ENCODE measurements around the gene ZNF140. TPM values are rescaled to one million over a fixed set of nuclear protein-coding genes. Genes with fewer than 3 reads are reported as not detected.
A peak's percentile ranks its signal among the peaks of the same experiment; 100 is the strongest.

The ZNF140 gene
- total RNA-seq, 6 donors from 2014 or later, result 3.9 to 15.2 (median 13.0) TPM

DNA sequence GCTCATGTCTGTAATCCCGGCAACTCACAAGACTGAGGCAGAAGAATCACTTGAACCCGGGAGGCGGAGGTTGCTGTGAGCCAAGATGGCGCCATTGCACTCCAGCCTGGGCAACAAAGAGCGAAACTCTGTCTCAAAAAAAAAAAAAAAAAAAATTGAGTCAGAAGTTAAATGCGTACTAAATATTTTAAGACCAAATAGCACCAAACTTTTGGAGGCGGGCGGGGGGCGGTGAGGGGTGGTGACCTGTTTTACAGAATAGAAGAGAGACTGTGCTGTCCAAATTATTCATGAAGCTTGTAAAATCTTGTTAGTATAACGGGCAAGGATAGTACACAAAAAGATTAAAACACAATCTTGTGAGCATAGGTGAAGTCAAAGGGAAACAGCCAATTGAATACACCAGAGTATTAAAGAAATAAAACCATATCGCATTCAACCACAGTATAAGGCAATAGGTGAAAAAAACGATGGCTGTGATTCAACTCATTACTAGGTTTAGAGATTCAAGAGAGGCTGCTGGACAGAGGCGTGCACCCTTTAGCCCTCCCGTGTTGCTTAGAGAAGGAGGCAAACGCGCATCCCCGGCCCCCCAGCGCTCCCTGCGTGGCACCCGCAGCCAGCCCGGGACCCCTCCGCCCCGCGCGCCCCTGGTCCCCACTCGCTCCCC, 48.8 kb downstream of the ZNF140 start:
- peak overlapping the region; percentile 62 to 92 (median 72) for H3K4me3 ChIP-seq
- 28 to 34% methylated on average over 19 to 24 of the region's 26 CpGs for WGBS, 2 donors
- ATAC-seq (ENCODE audit: low FRiP score in 2 of 2) (peak in 1 of 2 donors; percentile 26), DNase-seq (peak in 1 of 2 donors; percentile 30)
- peaks cover 0 to 24% (median 6%) of the 10 kb centered on the region in 4 donors for H3K36me3 ChIP-seq
- no peaks in the 10 kb centered on the region for H3K27me3 ChIP-seq
- H3K4me1 ChIP-seq, result peaks cover 0 to 7% (median 0%) of the 10 kb centered on the region in 4 donors
- peak overlapping the region; percentile 91 to 97 (median 92) for H3K27ac ChIP-seq
- no peak for TF ChIP-seq POLR2A (IDR thresholded peaks at IDR 0.05)
- no peak for TF ChIP-seq EP300 (IDR thresholded peaks at IDR 0.05)
- no peak for TF ChIP-seq POLR2AphosphoS5 (IDR thresholded peaks at IDR 0.05)
- TF ChIP-seq, protein P1, sequence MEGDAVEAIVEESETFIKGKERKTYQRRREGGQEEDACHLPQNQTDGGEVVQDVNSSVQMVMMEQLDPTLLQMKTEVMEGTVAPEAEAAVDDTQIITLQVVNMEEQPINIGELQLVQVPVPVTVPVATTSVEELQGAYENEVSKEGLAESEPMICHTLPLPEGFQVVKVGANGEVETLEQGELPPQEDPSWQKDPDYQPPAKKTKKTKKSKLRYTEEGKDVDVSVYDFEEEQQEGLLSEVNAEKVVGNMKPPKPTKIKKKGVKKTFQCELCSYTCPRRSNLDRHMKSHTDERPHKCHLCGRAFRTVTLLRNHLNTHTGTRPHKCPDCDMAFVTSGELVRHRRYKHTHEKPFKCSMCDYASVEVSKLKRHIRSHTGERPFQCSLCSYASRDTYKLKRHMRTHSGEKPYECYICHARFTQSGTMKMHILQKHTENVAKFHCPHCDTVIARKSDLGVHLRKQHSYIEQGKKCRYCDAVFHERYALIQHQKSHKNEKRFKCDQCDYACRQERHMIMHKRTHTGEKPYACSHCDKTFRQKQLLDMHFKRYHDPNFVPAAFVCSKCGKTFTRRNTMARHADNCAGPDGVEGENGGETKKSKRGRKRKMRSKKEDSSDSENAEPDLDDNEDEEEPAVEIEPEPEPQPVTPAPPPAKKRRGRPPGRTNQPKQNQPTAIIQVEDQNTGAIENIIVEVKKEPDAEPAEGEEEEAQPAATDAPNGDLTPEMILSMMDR (IDR thresholded peaks at IDR 0.05), result no peak
- peaks cover 32 to 69% (median 66%) of the 10 kb centered on the region in 4 donors for H3K9me3 ChIP-seq

DNA sequence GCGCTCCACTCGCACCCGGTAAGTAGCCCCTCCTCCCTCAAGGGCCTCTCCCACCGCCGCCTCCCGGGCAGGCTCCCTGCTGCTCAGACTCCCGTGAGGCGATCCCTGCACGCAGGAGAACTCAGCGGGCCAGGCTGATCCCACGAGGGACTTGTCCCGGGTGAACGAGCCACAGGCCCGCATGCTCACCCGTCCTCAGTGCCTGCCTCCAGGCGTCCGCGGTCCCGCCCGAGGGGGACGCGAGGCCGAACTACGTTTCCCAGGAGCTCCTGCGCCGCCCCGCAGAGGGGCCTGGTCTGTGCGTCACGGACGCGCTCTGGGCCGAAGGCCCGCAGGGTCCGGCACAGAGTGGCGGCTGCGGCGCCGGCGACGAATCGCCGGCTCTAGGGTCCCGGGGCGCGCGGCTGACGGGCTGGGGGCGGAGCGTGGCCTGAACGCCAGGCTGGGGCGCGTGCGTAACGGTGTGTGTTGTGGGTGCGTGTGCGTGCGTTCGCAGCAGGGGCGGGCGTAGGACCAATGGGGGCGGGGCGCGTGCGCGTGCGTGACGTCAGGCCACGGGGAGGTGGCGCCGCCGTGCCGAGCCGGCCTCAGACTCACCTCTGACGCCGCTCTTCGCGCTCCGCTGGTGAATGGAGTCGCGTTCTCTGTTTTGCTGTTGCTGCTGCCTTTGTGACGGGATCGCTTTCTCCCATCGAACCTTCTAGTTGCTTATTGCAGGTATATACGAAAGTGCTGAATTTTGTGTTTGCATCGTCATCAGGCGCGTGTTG, 49.5 kb downstream of the ZNF140 start, which contains the start of the genes ZNF10 and ZNF891:
TSS of gene ZNF10 (plus strand) at position 590 of the 770 bp plus-strand sequence. CDS start 13,866 bp downstream, outside the sequence.
TSS of gene ZNF891 (minus strand) at position 237 of the 770 bp plus-strand sequence. CDS start 8,356 bp downstream, outside the sequence.
- ATAC-seq (ENCODE audit: low FRiP score in 2 of 2) (peak; percentile 99), DNase-seq (peak; percentile 95 to 100)
- peak within 1 kb of the TSS; percentile 91 to 97 (median 92) for H3K27ac ChIP-seq
- peaks cover 2 to 26% (median 10%) of the 10 kb centered on the region in 4 donors for H3K36me3 ChIP-seq
- peak within 1 kb of the TSS; percentile 62 to 92 (median 72) for H3K4me3 ChIP-seq
- TF ChIP-seq POLR2A (IDR thresholded peaks at IDR 0.05), result peak in 3 of 4 donors; percentile 78 to 86 (median 79)
- peak in 1 of 4 donors; percentile 61 for TF ChIP-seq EP300 (IDR thresholded peaks at IDR 0.05)
- peak; percentile 62 to 92 for TF ChIP-seq POLR2AphosphoS5 (IDR thresholded peaks at IDR 0.05)
- TF ChIP-seq, protein P1 (IDR thresholded peaks at IDR 0.05), result peak in 2 of 6 experiments; percentile 5 to 13
- H3K9me3 ChIP-seq, result peaks cover 29 to 69% (median 65%) of the 10 kb centered on the region in 4 donors
- WGBS, 2 donors, result 1% methylated on average over 28 to 30 of the region's 87 CpGs
- H3K4me1 ChIP-seq, result peaks cover 0 to 7% (median 0%) of the 10 kb centered on the region in 4 donors
- H3K27me3 ChIP-seq, result no peaks in the 10 kb centered on the region

DNA sequence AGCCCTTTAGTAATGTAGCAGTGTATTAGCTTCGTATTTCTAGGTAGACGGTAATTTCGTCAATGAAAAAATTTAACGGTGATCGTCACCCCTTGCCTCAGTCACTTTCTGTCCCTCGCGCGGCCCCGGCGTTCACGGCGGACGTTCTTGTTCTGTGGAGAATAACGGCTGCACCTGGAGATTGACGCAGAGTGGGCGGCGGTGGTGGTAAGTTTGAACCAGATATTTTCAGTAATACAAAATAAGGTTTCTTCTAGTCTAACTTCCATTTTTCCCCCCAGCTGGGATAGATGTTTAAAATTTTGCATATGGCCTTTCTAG, 50.0 kb downstream of the ZNF140 start:
- TF ChIP-seq POLR2A (IDR thresholded peaks at IDR 0.05), result no peak
- TF ChIP-seq, protein P1 (IDR thresholded peaks at IDR 0.05), result no peak
- no peak for TF ChIP-seq POLR2AphosphoS5 (IDR thresholded peaks at IDR 0.05)
- no peak for TF ChIP-seq EP300 (IDR thresholded peaks at IDR 0.05)
- Histone ChIP-seq H3K27me3 (no peaks in the 10 kb centered on the region), H3K27ac (peak overlapping the region; percentile 91 to 97 (median 92)), H3K4me3 (peak overlapping the region; percentile 62 to 92 (median 72)), H3K4me1 (peaks cover 0 to 7% (median 0%) of the 10 kb centered on the region in 4 donors), H3K36me3 (peaks cover 7 to 26% (median 13%) of the 10 kb centered on the region in 4 donors), H3K9me3 (peaks cover 24 to 69% (median 65%) of the 10 kb centered on the region in 4 donors)
- ATAC-seq (ENCODE audit: low FRiP score in 2 of 2) (no peak), DNase-seq (peak; percentile 23 to 85)
- WGBS, 2 donors, result 2% methylated on average over 17 of the region's 17 CpGs

DNA sequence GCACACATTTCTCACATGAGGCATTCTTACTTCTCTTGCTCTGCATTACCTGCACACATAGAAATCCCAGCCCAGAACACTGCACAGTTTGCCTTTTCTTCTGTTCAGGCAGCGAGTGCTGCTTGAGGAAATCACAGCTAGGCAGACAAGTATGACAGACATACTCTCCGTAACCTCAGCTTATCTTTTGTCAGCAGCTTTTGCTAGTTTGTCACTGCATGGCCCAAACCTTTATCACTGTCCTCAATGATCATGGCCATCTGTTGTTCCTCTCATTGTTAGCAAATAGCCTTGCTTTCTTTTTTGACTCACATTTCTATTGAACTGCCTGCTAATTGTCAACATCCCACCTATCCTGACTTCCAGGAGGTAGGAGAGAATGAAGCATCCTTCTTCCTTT, 55.0 kb downstream of the ZNF140 start:
- peaks cover 39 to 87% (median 82%) of the 10 kb centered on the region in 4 donors for H3K9me3 ChIP-seq

More for the DNA sequence above, 55.0 kb downstream of the ZNF140 start:
- DNase-seq (no peak), ATAC-seq (ENCODE audit: low FRiP score in 2 of 2) (no peak)
- TF ChIP-seq EP300 (IDR thresholded peaks at IDR 0.05) (no peak), POLR2A (IDR thresholded peaks at IDR 0.05) (no peak), POLR2AphosphoS5 (IDR thresholded peaks at IDR 0.05) (no peak)
- TF ChIP-seq, protein P1 (IDR thresholded peaks at IDR 0.05), result no peak
- Histone ChIP-seq H3K27me3 (no peaks in the 10 kb centered on the region), H3K36me3 (peaks cover 13 to 59% (median 32%) of the 10 kb centered on the region in 4 donors), H3K27ac (no peak overlapping the region), H3K4me1 (no peaks in the 10 kb centered on the region), H3K4me3 (no peak overlapping the region)
- 90 to 98% methylated on average over 2 of the region's 2 CpGs for WGBS, 2 donors
